Activated CD4-positive, alpha-beta memory T cell treated with anti-CD3 and anti-CD28 coated beads for 36 hours (primary cell): ENCODE results near the gene HNRNPA2B1. TPM values are rescaled to one million over a fixed set of nuclear protein-coding genes. Genes with fewer than 3 reads are reported as not detected.
A peak's percentile ranks its signal among the peaks of the same experiment; 100 is the strongest.
"Not testable (repeated sequence)": the region's sequence is repeated elsewhere in the genome, so short reads cannot be mapped to it uniquely, and the experiment has no call there.

Experiments used
- CTCF ChIA-PET: fragments of 350-600 bp; sonication (Branson Sonifier 250); formaldehyde crosslinking; loops from one replicate; lab custom pipeline; 2021; ENCODE audit warnings: antibody characterized with exemption, inconsistent platforms; lab: Charles Lee
- POLR2A ChIA-PET: fragments of 350-600 bp; sonication (Branson Sonifier 250); formaldehyde crosslinking; loops from one replicate; lab custom pipeline; 2021; ENCODE audit warnings: antibody characterized with exemption; lab: Charles Lee
- DNase-seq: peaks from one replicate; pipeline ENCODE4 v3.0.0-alpha.2; 2020
- H3K27ac Mint-ChIP-seq: one replicate; pipeline ENCODE4 v1.8.0; 2021; ENCODE audit warnings: mixed read lengths
- H3K27me3 Mint-ChIP-seq: one replicate; pipeline ENCODE4 v1.8.0; 2021; ENCODE audit warnings: mixed read lengths
- H3K36me3 Mint-ChIP-seq: one replicate; pipeline ENCODE4 v1.8.0; 2021; ENCODE audit warnings: mixed read lengths
- H3K4me1 Mint-ChIP-seq: one replicate; pipeline ENCODE4 v1.8.0; 2021; ENCODE audit warnings: low read depth, mixed read lengths
- H3K4me3 Mint-ChIP-seq: one replicate; pipeline ENCODE4 v1.8.0; 2021; ENCODE audit warnings: mild to moderate bottlenecking, mixed read lengths
- H3K9me3 Mint-ChIP-seq: one replicate; pipeline ENCODE4 v1.8.0; 2021; ENCODE audit warnings: mixed read lengths
- intact Hi-C: fragments of 100-400 bp; cut with micrococcal nuclease; formaldehyde crosslinking; loops from one replicate; pipeline ENCODE4 v1.15.1; 2023
- total RNA-seq, 2 experiments: library from RNA; stranded (reverse); gene quantifications; one replicate each; pipeline ENCODE4 v1.2.3, GENCODE V29; 2021

HNRNPA2B1 gene
- total RNA-seq, 2 experiments from 2014 or later, result 906 to 929 TPM

DNA sequence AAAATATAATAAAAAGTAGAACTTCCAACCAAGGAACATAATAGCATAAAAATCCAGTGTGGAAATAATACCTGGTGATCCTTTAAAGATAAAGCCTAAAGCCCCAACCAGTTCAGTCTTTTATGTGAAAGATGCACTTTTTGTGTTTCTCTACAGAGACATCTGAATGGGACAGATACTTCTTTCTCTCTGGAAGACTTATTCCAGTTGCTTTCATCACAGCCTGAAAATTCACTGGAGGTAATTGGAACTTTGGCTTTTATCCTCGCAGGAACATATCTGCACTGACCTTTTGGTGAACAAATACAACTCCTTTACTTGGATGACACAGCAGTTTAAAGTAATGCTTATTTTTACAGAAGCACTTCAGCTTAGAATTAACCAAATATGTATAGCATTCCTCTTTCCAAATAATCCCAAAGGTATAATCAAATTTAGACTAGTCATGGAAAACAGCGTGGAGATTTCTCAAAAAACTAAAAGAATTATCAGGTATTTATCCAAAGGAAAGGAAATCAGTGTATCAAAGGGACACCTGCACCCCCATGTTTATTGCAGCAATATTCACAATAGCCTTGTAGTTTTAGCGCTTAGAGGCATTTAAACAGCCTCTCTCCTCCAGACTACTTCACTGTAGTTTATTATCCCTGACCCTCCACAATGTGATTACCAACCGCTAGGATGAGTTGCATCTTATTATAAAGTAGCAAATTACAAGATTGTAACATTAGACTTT, 16.8 kb downstream of the HNRNPA2B1 start:
- no peak overlapping the region for H3K4me3 Mint-ChIP-seq
- no peaks in the 10 kb centered on the region for H3K9me3 Mint-ChIP-seq
- ChIA-PET CTCF (interaction anchor here (0.7 to 1.7 kb wide), 3 partner anchors 17 to 289 kb away, joined by 3 to 9 read pairs (median 3); partner anchors contain the start of gene HNRNPA2B1), POLR2A (interaction anchor here (1.4 to 2.1 kb wide), 4 partner anchors 9 to 26 kb away, joined by 3 to 7 read pairs (median 5); no protein-coding TSS in a partner anchor)
- intact Hi-C loops, result no loop called here
- H3K4me1 Mint-ChIP-seq, result peaks cover 46% of the 10 kb centered on the region
- peak overlapping the region; percentile 88 for H3K27ac Mint-ChIP-seq
- no peak for DNase-seq
- peaks cover 44% of the 10 kb centered on the region for H3K36me3 Mint-ChIP-seq
- no peaks in the 10 kb centered on the region for H3K27me3 Mint-ChIP-seq

GRCh38 chr7:26182706-26183105, 17.8 kb downstream of the HNRNPA2B1 start:
- DNase-seq, result no peak
- Mint-ChIP-seq H3K4me1 (peaks cover 44% of the 10 kb centered on the region), H3K9me3 (no peaks in the 10 kb centered on the region), H3K27ac (peak overlapping the region; percentile 88), H3K27me3 (no peaks in the 10 kb centered on the region), H3K4me3 (no peak overlapping the region), H3K36me3 (peaks cover 37% of the 10 kb centered on the region)
- intact Hi-C loops, result no loop called here
- ChIA-PET POLR2A (interaction anchor here (1.2 to 1.7 kb wide), 4 partner anchors 8 to 25 kb away, joined by 3 to 7 read pairs (median 5); no protein-coding TSS in a partner anchor), CTCF (interaction anchor here (1.7 kb wide), 1 partner anchor 92 kb away, joined by 9 read pairs; no protein-coding TSS in a partner anchor)

DNA sequence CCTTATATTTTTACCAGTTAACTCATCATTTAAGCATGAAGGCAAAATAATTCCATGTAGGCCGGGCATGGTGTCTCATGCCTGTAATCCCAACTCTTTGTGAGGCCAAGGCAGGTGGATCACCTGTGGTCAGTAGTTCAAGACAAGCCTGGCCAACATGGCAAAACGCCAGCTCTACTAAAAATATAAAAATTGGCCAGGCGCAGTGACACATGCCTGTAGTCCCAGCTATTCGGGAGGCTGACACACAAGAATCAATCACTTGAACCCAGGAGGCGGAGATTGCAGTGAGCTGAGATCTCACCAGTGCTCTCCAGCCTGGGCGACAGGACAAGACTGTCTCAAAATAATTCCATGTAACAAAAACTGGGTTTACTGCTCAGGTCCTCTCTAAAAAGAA, 18.3 kb downstream of the HNRNPA2B1 start:
- H3K4me3 Mint-ChIP-seq, result no peak overlapping the region
- peaks cover 35% of the 10 kb centered on the region for H3K36me3 Mint-ChIP-seq
- H3K27me3 Mint-ChIP-seq, result no peaks in the 10 kb centered on the region
- peak overlapping the region; percentile 70 for H3K27ac Mint-ChIP-seq
- DNase-seq, result no peak
- POLR2A ChIA-PET, result interaction anchor here (1.2 to 1.5 kb wide), 2 partner anchors 14 to 25 kb away, joined by 5 read pairs; no protein-coding TSS in a partner anchor
- CTCF ChIA-PET, result interaction anchor here (0.8 to 1.7 kb wide), 3 partner anchors 15 to 93 kb away, joined by 3 to 9 read pairs (median 6); no protein-coding TSS in a partner anchor
- intact Hi-C loops, result no loop called here
- H3K9me3 Mint-ChIP-seq, result no peaks in the 10 kb centered on the region
- peaks cover 42% of the 10 kb centered on the region for H3K4me1 Mint-ChIP-seq

DNA sequence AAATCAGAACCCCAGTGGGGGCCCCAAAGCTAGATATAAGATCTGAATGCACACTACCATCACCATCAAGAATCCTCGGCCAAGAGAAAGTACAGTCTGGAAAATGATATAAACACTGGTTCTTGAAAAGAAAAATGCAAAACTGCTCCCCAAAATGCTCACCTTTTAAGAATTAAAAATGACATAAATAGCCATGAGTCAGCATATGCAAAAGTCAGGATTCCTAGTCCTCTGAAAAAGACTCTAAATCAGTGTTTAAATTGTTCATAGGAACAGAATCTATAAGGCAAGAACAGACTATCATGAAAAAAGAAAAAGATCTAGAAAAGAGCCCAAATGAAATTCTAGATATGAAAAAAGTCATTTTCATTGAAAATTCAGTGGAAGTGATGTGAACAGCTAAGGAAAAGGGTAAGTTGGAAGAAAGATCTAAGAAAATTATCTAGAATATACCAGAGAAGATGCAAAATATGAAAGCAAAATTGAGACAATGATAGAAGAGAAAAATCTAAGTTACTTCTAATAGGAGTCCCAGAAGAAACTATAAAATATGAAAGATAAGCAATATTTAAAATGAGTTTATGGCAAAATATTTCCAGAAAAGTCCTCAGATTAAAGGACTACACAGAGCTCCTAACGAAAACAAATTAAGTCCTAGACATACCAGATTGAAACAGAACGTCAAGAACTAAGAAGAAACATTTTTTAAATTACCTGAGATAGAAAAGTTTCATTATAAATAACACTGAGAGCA, 18.9 kb downstream of the HNRNPA2B1 start:
- Mint-ChIP-seq H3K4me1 (peaks cover 36% of the 10 kb centered on the region), H3K27ac (peak overlapping the region; percentile 70)
- DNase-seq, result no peak

GRCh38 chr7:26180792-26181198, 19.8 kb downstream of the HNRNPA2B1 start:
- no peak for DNase-seq
- intact Hi-C loops, result no loop called here
- H3K4me3 Mint-ChIP-seq, result no peak overlapping the region
- ChIA-PET CTCF (interaction anchor here (0.6 to 1.8 kb wide), 5 partner anchors 15 to 288 kb away, joined by 3 to 10 read pairs (median 3); no protein-coding TSS in a partner anchor), POLR2A (interaction anchor here (0.6 to 1.9 kb wide), 7 partner anchors 9 to 125 kb away, joined by 3 to 6 read pairs (median 3); partner anchors contain the start of gene NFE2L3)
- peaks cover 26% of the 10 kb centered on the region for H3K36me3 Mint-ChIP-seq
- no peak overlapping the region for H3K27ac Mint-ChIP-seq
- H3K4me1 Mint-ChIP-seq, result peaks cover 29% of the 10 kb centered on the region
- no peaks in the 10 kb centered on the region for H3K27me3 Mint-ChIP-seq
- H3K9me3 Mint-ChIP-seq, result no peaks in the 10 kb centered on the region

More for the DNA sequence above, 18.9 kb downstream of the HNRNPA2B1 start:
- H3K4me3 Mint-ChIP-seq, result no peak overlapping the region
- peaks cover 31% of the 10 kb centered on the region for H3K36me3 Mint-ChIP-seq
- H3K27me3 Mint-ChIP-seq, result no peaks in the 10 kb centered on the region
- ChIA-PET POLR2A (interaction anchor here (1.4 to 1.5 kb wide), 2 partner anchors 15 to 30 kb away, joined by 4 to 6 read pairs; partner anchors contain the start of gene NFE2L3), CTCF (interaction anchor here (0.8 to 1.8 kb wide), 6 partner anchors 14 to 289 kb away, joined by 3 to 10 read pairs (median 5); no protein-coding TSS in a partner anchor)
- intact Hi-C loops, result no loop called here
- H3K9me3 Mint-ChIP-seq, result no peaks in the 10 kb centered on the region

GRCh38 chr7:26179826-26180497, 20.6 kb downstream of the HNRNPA2B1 start:
- H3K27ac Mint-ChIP-seq, result no peak overlapping the region
- no peaks in the 10 kb centered on the region for H3K9me3 Mint-ChIP-seq
- H3K27me3 Mint-ChIP-seq, result no peaks in the 10 kb centered on the region
- no peak for DNase-seq
- H3K4me3 Mint-ChIP-seq, result no peak overlapping the region
- intact Hi-C loops, result no loop called here
- ChIA-PET CTCF (interaction anchor here (0.6 to 1.8 kb wide), 4 partner anchors 14 to 287 kb away, joined by 3 to 10 read pairs (median 4); no protein-coding TSS in a partner anchor), POLR2A (interaction anchor here (0.7 to 2.0 kb wide), 8 partner anchors 8 to 125 kb away, joined by 3 to 12 read pairs (median 4); partner anchors contain the start of gene NFE2L3)
- H3K4me1 Mint-ChIP-seq, result peaks cover 21% of the 10 kb centered on the region
- H3K36me3 Mint-ChIP-seq, result peaks cover 18% of the 10 kb centered on the region

DNA sequence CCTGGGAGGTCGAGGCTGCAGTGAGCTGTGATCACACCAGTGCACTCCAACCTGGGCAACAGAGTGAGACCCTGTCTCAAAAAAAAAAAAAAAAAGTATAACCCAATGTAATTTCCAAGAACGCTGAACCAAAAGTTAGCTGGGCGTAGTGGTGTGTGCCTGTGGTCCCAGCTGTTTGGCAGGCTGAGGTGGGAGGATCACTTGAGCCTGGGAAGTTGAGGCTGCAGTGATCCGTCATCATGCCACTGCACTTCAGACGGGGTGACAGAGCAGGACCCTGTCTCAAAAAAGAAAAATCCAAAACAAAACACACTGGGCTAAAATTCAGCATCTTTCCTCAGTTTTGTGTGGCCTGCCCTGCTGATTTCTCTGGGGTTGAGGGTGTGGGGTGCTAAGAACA, 21.1 kb downstream of the HNRNPA2B1 start:
- no peaks in the 10 kb centered on the region for H3K9me3 Mint-ChIP-seq
- H3K36me3 Mint-ChIP-seq, result peaks cover 13% of the 10 kb centered on the region
- H3K4me3 Mint-ChIP-seq, result no peak overlapping the region
- intact Hi-C loops, result no loop called here
- peaks cover 20% of the 10 kb centered on the region for H3K4me1 Mint-ChIP-seq
- no peak for DNase-seq
- H3K27ac Mint-ChIP-seq, result no peak overlapping the region
- POLR2A ChIA-PET, result interaction anchor here (0.9 to 2.0 kb wide), 3 partner anchors 10 to 25 kb away, joined by 3 to 12 read pairs (median 6); no protein-coding TSS in a partner anchor
- H3K27me3 Mint-ChIP-seq, result no peaks in the 10 kb centered on the region
- CTCF ChIA-PET, result interaction anchor here (1.2 kb wide), 2 partner anchors 19 to 287 kb away, joined by 3 to 4 read pairs; no protein-coding TSS in a partner anchor

DNA sequence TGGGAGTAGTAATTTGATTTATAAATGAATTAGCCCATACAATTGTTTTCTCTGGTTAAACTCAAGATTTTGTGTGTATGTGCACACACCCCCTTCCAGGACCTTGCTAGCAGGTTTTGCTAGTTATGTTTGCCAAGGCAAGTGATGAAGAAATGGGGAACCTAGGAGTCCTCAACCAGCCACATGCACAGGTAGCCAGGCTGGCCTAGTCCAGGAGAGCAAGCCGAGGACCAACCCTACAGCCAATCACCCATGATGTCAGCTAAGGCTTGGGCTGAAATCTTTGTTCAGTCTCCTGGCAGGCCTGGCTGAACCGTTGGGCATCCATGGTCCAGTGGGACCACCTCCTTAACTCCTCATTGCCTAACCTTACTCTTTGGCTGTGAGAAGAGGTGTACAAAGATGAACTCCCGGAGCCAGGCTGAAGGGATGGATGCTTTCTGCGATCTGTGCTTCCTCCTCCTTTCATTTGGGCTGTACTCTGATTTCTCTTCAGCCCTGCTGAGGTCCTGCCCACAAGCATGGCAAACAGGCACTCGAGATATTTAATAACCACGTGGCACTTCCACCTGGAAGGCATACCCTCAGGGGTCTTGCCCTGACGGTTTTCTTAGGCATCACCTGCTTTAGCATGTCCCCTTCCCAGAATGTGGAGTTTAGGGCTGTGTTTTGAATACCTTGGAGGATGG, 22.1 kb downstream of the HNRNPA2B1 start:
- Mint-ChIP-seq H3K9me3 (no peaks in the 10 kb centered on the region), H3K36me3 (peaks cover 10% of the 10 kb centered on the region), H3K4me1 (peaks cover 26% of the 10 kb centered on the region), H3K27ac (peak overlapping the region; percentile 45), H3K4me3 (no peak overlapping the region), H3K27me3 (no peaks in the 10 kb centered on the region)
- intact Hi-C loops, result no loop called here
- ChIA-PET CTCF (no interaction called here), POLR2A (interaction anchor here (1.9 to 2.0 kb wide), 2 partner anchors 11 to 21 kb away, joined by 6 to 12 read pairs; no protein-coding TSS in a partner anchor)
- no peak for DNase-seq

- intact Hi-C loops, DNase-seq, H3K9me3 Mint-ChIP-seq, CTCF ChIA-PET, POLR2A ChIA-PET, H3K4me3 Mint-ChIP-seq, H3K27me3 Mint-ChIP-seq, H3K27ac Mint-ChIP-seq: not testable (repeated sequence)
- peaks cover 26% of the 10 kb centered on the region for H3K4me1 Mint-ChIP-seq
- peaks cover 12% of the 10 kb centered on the region for H3K36me3 Mint-ChIP-seq
These were observed 23.3 kb downstream of the HNRNPA2B1 start for GRCh38 chr7:26177269-26177668.

DNA sequence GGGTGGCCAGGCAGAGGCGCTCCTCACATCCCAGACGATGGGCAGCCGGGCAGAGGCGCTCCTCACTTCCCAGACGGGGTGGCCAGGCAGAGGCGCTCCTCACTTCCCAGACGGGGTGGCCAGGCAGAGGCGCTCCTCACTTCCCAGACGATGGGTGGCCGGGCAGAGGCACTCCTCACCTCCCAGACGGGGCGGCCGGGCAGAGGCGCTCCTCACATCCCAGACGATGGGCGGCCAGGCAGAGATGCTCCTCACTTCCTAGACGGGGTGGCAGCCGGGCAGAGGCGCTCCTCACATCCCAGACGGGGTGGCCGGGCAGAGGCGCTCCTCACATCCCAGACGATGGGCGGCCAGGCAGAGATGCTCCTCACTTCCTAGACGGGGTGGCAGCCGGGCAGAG, 23.9 kb downstream of the HNRNPA2B1 start:
- H3K9me3 Mint-ChIP-seq, H3K27ac Mint-ChIP-seq, DNase-seq, H3K4me3 Mint-ChIP-seq, intact Hi-C loops, H3K27me3 Mint-ChIP-seq, CTCF ChIA-PET, POLR2A ChIA-PET: not testable (repeated sequence)
- Mint-ChIP-seq H3K4me1 (peaks cover 25% of the 10 kb centered on the region), H3K36me3 (peaks cover 15% of the 10 kb centered on the region)
